ENCODE data around the gene DARS1. TPM values are rescaled to one million over a fixed set of nuclear protein-coding genes. Genes with fewer than 3 reads are reported as not detected.

Gene DARS1
- polyA plus RNA-seq, 1 donor (not counting 4 experiments of a cell fraction or from before 2014, with no cell fraction given), result 129 TPM

- no peak overlapping the region for H3K9ac ChIP-seq (ENCODE audit: control insufficient read depth, extremely low read depth, insufficient read depth, low read length)
- DNase-seq (ENCODE audit: low read depth, low spot score) (no peak), FAIRE-seq (no peak)
- TF ChIP-seq EZH2 (IDR thresholded peaks at IDR 0.05; ENCODE audit: low read length) (no peak), CTCF (optimal IDR thresholded peaks at IDR 0.05 in 1 of 3, IDR thresholded peaks at IDR 0.05 in 1 of 3, conservative IDR thresholded peaks at IDR 0.05 in 1 of 3; ENCODE audit: extremely low read depth in 1 of 3, insufficient read depth in 2 of 3, low read length in 3 of 3) (no peak)
- no peaks in the 10 kb centered on the region for H3K9me1 ChIP-seq (ENCODE audit: control insufficient read depth, extremely low read depth, insufficient read depth, low read length)
- dilution Hi-C loops (cut with MboI; ENCODE audit: extremely low pct_ligation_motif_present, low sequenced_read_pairs), result no loop called here
- H3K4me2 ChIP-seq (ENCODE audit: control insufficient read depth, extremely low read depth, insufficient read depth, low read depth, low read length), result no peak overlapping the region
- no peak overlapping the region for H3K4me3 ChIP-seq (ENCODE audit: control insufficient read depth in 2 of 3, extremely low read depth in 1 of 3, insufficient read depth in 2 of 3, low read depth in 1 of 3, low read length in 3 of 3)
- H3K36me3 ChIP-seq (ENCODE audit: control insufficient read depth in 2 of 2, extremely low read depth in 1 of 2, insufficient read depth in 2 of 2, low read length in 2 of 2), result no peaks in the 10 kb centered on the region
- H3K4me1 ChIP-seq (ENCODE audit: control insufficient read depth, extremely low read depth, insufficient read depth, low read length), result no peaks in the 10 kb centered on the region
- no peak overlapping the region for H2AFZ ChIP-seq (ENCODE audit: control insufficient read depth, low read length)
- no peak overlapping the region for H3K27ac ChIP-seq (ENCODE audit: control insufficient read depth, insufficient read depth, low read length)
- H3K27me3 ChIP-seq (ENCODE audit: control insufficient read depth, extremely low read depth, insufficient read depth, low read length), result peaks cover 6% of the 10 kb centered on the region
- H3K9me3 ChIP-seq (ENCODE audit: control insufficient read depth, low read depth, low read length), result no peaks in the 10 kb centered on the region
- H3K79me2 ChIP-seq (ENCODE audit: control insufficient read depth, insufficient read depth, low read length), result no peaks in the 10 kb centered on the region
- H4K20me1 ChIP-seq (ENCODE audit: control insufficient read depth, extremely low read depth, insufficient read depth, low read length), result no peaks in the 10 kb centered on the region
Measured at GRCh38 chr2:136019306-136019705, 33.9 kb upstream of the DARS1 start.

GRCh38 chr2:136017786-136018185 is 32.4 kb upstream of the DARS1 start:
- Histone ChIP-seq H4K20me1 (ENCODE audit: control insufficient read depth, extremely low read depth, insufficient read depth, low read length) (no peaks in the 10 kb centered on the region), H3K4me2 (ENCODE audit: control insufficient read depth, extremely low read depth, insufficient read depth, low read depth, low read length) (no peak overlapping the region), H3K9ac (ENCODE audit: control insufficient read depth, extremely low read depth, insufficient read depth, low read length) (no peak overlapping the region), H3K36me3 (ENCODE audit: control insufficient read depth in 2 of 2, extremely low read depth in 1 of 2, insufficient read depth in 2 of 2, low read length in 2 of 2) (no peaks in the 10 kb centered on the region), H3K27ac (ENCODE audit: control insufficient read depth, insufficient read depth, low read length) (no peak overlapping the region), H3K9me1 (ENCODE audit: control insufficient read depth, extremely low read depth, insufficient read depth, low read length) (no peaks in the 10 kb centered on the region), H3K27me3 (ENCODE audit: control insufficient read depth, extremely low read depth, insufficient read depth, low read length) (peaks cover 6% of the 10 kb centered on the region), H3K4me3 (ENCODE audit: control insufficient read depth in 2 of 3, extremely low read depth in 1 of 3, insufficient read depth in 2 of 3, low read depth in 1 of 3, low read length in 3 of 3) (no peak overlapping the region), H3K4me1 (ENCODE audit: control insufficient read depth, extremely low read depth, insufficient read depth, low read length) (no peaks in the 10 kb centered on the region), H2AFZ (ENCODE audit: control insufficient read depth, low read length) (no peak overlapping the region), H3K79me2 (ENCODE audit: control insufficient read depth, insufficient read depth, low read length) (no peaks in the 10 kb centered on the region), H3K9me3 (ENCODE audit: control insufficient read depth, low read depth, low read length) (no peaks in the 10 kb centered on the region)
- DNase-seq (ENCODE audit: low read depth, low spot score) (no peak), FAIRE-seq (no peak)
- no peak for TF ChIP-seq EZH2 (IDR thresholded peaks at IDR 0.05; ENCODE audit: low read length)
- no peak for TF ChIP-seq CTCF (optimal IDR thresholded peaks at IDR 0.05 in 1 of 3, IDR thresholded peaks at IDR 0.05 in 1 of 3, conservative IDR thresholded peaks at IDR 0.05 in 1 of 3; ENCODE audit: extremely low read depth in 1 of 3, insufficient read depth in 2 of 3, low read length in 3 of 3)
- dilution Hi-C loops (cut with MboI; ENCODE audit: extremely low pct_ligation_motif_present, low sequenced_read_pairs), result no loop called here

Data from keratinocyte (primary cell).